Tibial nerve (tissue), 4 donors: ENCODE data around the gene CFAP410. TPM values are rescaled to one million over a fixed set of nuclear protein-coding genes. Genes with fewer than 3 reads are reported as not detected.

Source experiments
- DNase-seq, 2 donors: peaks; one replicate each; pipeline ENCODE4 v3.0.0-alpha.2; 2019; ENCODE audit warnings: low spot score in 2 of 2
- H3K27ac ChIP-seq, 4 donors: fragments of 200-600 bp; sonication (generic) in 3 of 4; one replicate each; pipeline ENCODE4 v1.5.1; 2017 to 2019; ENCODE audit warnings: mild to moderate bottlenecking in 1 of 4
- H3K27me3 ChIP-seq, 2 donors: fragments of 200-600 bp; sonication (generic) in 1 of 2; one replicate each; pipeline versions ENCODE4 v1.5.1 to v1.6.0; 2017 to 2019
- H3K36me3 ChIP-seq, 3 donors: fragments of 200-600 bp; sonication (generic); one replicate each; pipeline ENCODE4 v1.5.1; 2018 to 2019
- H3K4me1 ChIP-seq, 4 donors: fragments of 200-600 bp; sonication (generic) in 3 of 4; one replicate each; pipeline ENCODE4 v1.5.1; 2017 to 2019
- H3K4me3 ChIP-seq, 4 donors: fragments of 200-600 bp; sonication (generic) in 3 of 4; one replicate each; pipeline ENCODE4 v1.5.1; 2017 to 2019; ENCODE audit warnings: mild to moderate bottlenecking in 1 of 4, moderate library complexity in 1 of 4
- H3K9me3 ChIP-seq, 4 donors: fragments of 200-600 bp; sonication (generic) in 3 of 4; one replicate each; pipeline ENCODE4 v1.5.1; 2017 to 2019
- EP300 ChIP-seq, 2 donors: sonication (generic); formaldehyde crosslinking; IDR thresholded peaks; one replicate each; pipeline ENCODE4 v1.6.1; 2017; ENCODE audit warnings: antibody characterized with exemption in 2 of 2, mild to moderate bottlenecking in 1 of 2
- POLR2A ChIP-seq, 2 donors: fragments of 450-650 bp; IDR thresholded peaks; one replicate each; pipeline ENCODE4 v1.6.1; 2017; ENCODE audit warnings: antibody characterized with exemption in 2 of 2, mild to moderate bottlenecking in 2 of 2, moderate library complexity in 2 of 2
- WGBS, 2 donors: methylation state at CpG; one replicate each; pipeline ENCODE4 v1.1.5; 2018; 5-methylcytosine and 5-hydroxymethylcytosine counted together
- total RNA-seq, 4 donors: library from RNA; depleted of rRNA; stranded (reverse); fragments of >200 nt; gene quantifications; one replicate each; pipeline ENCODE4 v1.1.0, GENCODE V29; 2016
- TF ChIP-seq, protein P1 (sequence below), 5 experiments: fragments of 200-600 bp in 3 of 5; fragments of 450-650 bp in 2 of 5; sonication (generic) in 3 of 5; IDR thresholded peaks; one replicate each; pipeline ENCODE4 v1.5.1; 2016 to 2019; ENCODE audit warnings: antibody characterized with exemption in 5 of 5, mild to moderate bottlenecking in 3 of 5, moderate library complexity in 2 of 5

The CFAP410 gene
- total RNA-seq, 4 donors from 2014 or later = 38.0 to 69.8 (median 61.2) TPM

DNA sequence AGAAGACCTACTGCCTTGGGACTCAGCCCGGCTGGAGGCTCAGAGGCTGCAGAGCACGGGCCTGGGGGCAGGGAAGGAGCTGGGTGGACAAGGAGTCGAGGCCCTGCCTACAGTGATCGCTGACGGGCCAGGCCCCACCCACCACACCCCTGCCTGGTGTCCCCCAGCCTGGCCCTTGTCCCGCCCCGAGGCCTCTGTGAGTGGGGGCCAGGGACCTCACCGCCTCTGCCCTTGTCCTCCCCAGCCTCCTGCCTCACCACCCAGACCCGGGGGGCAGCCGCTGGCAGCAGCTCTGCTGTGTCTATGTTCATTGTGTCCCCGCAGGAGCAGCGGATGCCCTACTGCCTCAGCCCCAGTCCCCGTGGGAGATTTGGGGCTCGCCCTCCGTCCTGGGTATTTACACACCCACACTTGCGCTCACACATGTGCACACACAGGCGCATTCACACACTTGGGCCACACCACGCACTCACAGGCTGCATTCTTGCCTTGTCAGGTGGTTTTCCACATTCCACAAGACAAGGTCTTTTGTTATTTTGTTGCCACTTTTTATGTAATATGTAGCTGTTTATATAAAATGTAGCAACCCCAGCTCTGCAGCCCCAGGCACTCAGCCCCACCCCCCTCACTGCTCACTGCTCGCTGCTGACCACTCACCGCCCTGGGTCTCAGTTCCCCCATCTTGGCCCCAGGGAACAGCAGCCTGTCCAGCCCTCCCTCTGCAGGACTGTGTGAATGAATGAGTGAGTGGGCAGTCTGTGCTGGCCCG, 32.1 kb downstream of the CFAP410 start:
- no peak for DNase-seq
- H3K36me3 ChIP-seq = peaks cover 0 to 34% (median 15%) of the 10 kb centered on the region in 3 donors
- H3K4me1 ChIP-seq = peaks cover 0 to 78% (median 54%) of the 10 kb centered on the region in 4 donors
- peak overlapping the region; percentile 70 to 98 (median 88) for H3K27ac ChIP-seq
- no peaks in the 10 kb centered on the region for H3K9me3 ChIP-seq
- H3K4me3 ChIP-seq = peak overlapping the region in 1 of 4 donors; percentile 8
- H3K27me3 ChIP-seq = no peaks in the 10 kb centered on the region
- TF ChIP-seq EP300 (IDR thresholded peaks at IDR 0.05) = peak in 1 of 2 donors; percentile 91
- no peak for TF ChIP-seq POLR2A (IDR thresholded peaks at IDR 0.05)
- WGBS, 2 donors = 36 to 38% methylated on average over 20 to 21 of the region's 21 CpGs

GRCh38 chr21:44305691-44306090, 33.5 kb downstream of the CFAP410 start:
- peak overlapping the region; percentile 70 to 98 (median 88) for H3K27ac ChIP-seq
- peaks cover 0 to 19% (median 6%) of the 10 kb centered on the region in 3 donors for H3K36me3 ChIP-seq
- no peak for TF ChIP-seq EP300 (IDR thresholded peaks at IDR 0.05)
- TF ChIP-seq POLR2A (IDR thresholded peaks at IDR 0.05) = no peak
- TF ChIP-seq, protein P1, sequence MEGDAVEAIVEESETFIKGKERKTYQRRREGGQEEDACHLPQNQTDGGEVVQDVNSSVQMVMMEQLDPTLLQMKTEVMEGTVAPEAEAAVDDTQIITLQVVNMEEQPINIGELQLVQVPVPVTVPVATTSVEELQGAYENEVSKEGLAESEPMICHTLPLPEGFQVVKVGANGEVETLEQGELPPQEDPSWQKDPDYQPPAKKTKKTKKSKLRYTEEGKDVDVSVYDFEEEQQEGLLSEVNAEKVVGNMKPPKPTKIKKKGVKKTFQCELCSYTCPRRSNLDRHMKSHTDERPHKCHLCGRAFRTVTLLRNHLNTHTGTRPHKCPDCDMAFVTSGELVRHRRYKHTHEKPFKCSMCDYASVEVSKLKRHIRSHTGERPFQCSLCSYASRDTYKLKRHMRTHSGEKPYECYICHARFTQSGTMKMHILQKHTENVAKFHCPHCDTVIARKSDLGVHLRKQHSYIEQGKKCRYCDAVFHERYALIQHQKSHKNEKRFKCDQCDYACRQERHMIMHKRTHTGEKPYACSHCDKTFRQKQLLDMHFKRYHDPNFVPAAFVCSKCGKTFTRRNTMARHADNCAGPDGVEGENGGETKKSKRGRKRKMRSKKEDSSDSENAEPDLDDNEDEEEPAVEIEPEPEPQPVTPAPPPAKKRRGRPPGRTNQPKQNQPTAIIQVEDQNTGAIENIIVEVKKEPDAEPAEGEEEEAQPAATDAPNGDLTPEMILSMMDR (IDR thresholded peaks at IDR 0.05) = no peak
- peaks cover 0 to 93% (median 68%) of the 10 kb centered on the region in 4 donors for H3K4me1 ChIP-seq
- WGBS, 2 donors = 42 to 60% methylated on average over 9 of the region's 9 CpGs
- H3K4me3 ChIP-seq = no peak overlapping the region
- no peaks in the 10 kb centered on the region for H3K9me3 ChIP-seq
- DNase-seq = no peak
- H3K27me3 ChIP-seq = no peaks in the 10 kb centered on the region

DNA sequence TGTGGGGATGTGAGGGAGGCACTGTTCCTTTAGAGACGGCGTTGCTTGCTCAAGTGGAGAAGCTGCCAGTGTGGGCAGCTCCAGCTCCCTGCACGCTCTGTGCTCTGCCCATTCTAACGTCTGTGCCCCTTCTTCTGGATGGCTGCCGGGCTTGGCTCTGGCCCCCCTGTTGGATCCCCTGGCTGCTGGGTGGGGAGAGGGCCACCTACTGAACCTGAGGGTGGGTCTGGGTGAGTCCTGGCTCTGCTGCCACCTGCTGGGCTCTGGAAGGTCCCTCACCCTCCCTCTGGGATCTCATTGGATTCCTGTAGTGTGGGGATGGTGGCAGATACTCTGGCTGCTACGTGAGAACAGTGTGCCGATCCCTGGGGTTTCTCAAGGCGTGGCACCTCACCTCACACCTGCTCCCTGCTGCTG, 34.3 kb downstream of the CFAP410 start:
- H3K9me3 ChIP-seq = no peaks in the 10 kb centered on the region
- peak in 1 of 2 donors; percentile 36 for DNase-seq
- peaks cover 0 to 94% (median 69%) of the 10 kb centered on the region in 4 donors for H3K4me1 ChIP-seq
- H3K27ac ChIP-seq = peak overlapping the region; percentile 70 to 98 (median 88)
- no peaks in the 10 kb centered on the region for H3K27me3 ChIP-seq
- peaks cover 0 to 11% (median 0%) of the 10 kb centered on the region in 3 donors for H3K36me3 ChIP-seq
- H3K4me3 ChIP-seq = peak overlapping the region in 1 of 4 donors; percentile 13
- 23 to 28% methylated on average over 7 to 8 of the region's 8 CpGs for WGBS, 2 donors
- no peak for TF ChIP-seq EP300 (IDR thresholded peaks at IDR 0.05)
- TF ChIP-seq, protein P1 (IDR thresholded peaks at IDR 0.05) = peak; percentile 36 to 76 (median 59)

DNA sequence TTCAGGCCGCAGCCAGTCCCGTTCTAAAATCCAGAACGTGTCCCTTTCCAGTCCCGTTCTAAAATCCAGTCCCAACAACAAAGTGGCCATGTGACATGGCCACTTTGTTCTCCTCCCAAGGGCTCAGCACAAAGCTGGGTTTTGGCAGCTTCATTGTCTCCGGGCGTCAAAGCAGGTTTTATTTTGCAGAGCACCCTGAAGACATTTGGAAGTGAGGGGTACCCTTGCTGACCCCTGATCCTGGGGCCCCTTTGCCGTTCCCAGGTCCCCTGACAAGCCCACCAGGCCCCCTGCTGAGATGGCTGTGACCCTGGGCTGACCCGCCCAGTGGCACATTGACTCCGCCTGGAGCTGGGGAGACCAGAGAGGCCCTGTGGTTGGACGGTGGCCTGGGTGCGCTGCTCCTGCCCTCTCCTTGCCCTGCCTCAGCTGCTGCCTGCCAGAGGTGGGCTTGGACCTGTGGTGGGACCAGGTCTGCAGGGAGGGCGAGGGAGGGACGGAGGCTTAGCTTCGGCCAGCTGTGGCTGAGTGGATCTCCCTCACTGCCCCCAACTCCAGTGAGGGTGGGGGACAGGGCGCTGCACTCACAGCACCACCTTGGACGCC, 35.1 kb downstream of the CFAP410 start:
- Histone ChIP-seq H3K9me3 (no peaks in the 10 kb centered on the region), H3K36me3 (peaks cover 0 to 4% (median 0%) of the 10 kb centered on the region in 3 donors), H3K4me1 (peaks cover 0 to 91% (median 71%) of the 10 kb centered on the region in 4 donors), H3K4me3 (peak overlapping the region in 1 of 4 donors; percentile 13), H3K27ac (peak overlapping the region; percentile 70 to 98 (median 88)), H3K27me3 (no peaks in the 10 kb centered on the region)
- TF ChIP-seq EP300 (IDR thresholded peaks at IDR 0.05) = no peak
- TF ChIP-seq, protein P1 (IDR thresholded peaks at IDR 0.05) = no peak
- TF ChIP-seq POLR2A (IDR thresholded peaks at IDR 0.05) = no peak
- no peak for DNase-seq
- 47 to 49% methylated on average over 11 of the region's 16 CpGs for WGBS, 2 donors

DNA sequence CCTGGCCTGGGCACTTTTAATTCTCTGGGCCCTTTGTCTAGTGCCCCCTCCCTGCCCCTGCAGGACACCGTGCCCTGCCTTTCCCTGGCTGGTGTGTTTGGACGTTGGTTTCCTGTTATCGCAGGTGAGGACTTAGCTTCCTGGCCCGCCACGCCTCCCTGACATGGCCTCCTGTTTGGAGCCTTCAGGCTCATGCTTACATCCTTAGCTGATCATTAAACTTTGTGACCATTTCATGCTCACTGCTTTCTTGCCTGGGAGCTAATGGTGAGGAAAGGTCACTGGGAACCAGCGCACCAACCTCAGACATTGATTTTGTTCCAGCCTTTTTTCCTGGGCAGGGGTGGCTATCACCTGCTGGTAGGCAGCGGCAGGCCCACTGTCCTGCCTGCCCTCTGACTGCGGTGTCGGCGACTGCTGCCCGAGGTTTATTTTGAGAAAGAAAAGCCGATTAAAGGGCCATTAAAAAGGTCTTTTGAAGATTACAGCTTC, 35.7 kb downstream of the CFAP410 start:
- Histone ChIP-seq H3K27ac (peak overlapping the region; percentile 70 to 98 (median 88)), H3K4me3 (no peak overlapping the region), H3K36me3 (peaks cover 0 to under 1% (median 0%) of the 10 kb centered on the region in 3 donors), H3K9me3 (no peaks in the 10 kb centered on the region), H3K27me3 (no peaks in the 10 kb centered on the region), H3K4me1 (peaks cover 0 to 91% (median 71%) of the 10 kb centered on the region in 4 donors)
- 49 to 55% methylated on average over 12 of the region's 12 CpGs for WGBS, 2 donors
- TF ChIP-seq POLR2A (IDR thresholded peaks at IDR 0.05) = no peak
- no peak for TF ChIP-seq EP300 (IDR thresholded peaks at IDR 0.05)
- TF ChIP-seq, protein P1 (IDR thresholded peaks at IDR 0.05) = no peak
- DNase-seq = no peak
